Glutamatergic neuron (in vitro differentiated cells): Measurements from ENCODE around the gene TM9SF3. TPM values are rescaled to one million over a fixed set of nuclear protein-coding genes. Genes with fewer than 3 reads are reported as not detected.

Experiments used
- DNase-seq: peaks from one replicate; pipeline ENCODE4 v3.0.0; 2022
- H3K27ac Mint-ChIP-seq: one replicate; pipeline ENCODE4 v1.8.0; 2020; ENCODE audit warnings: mild to moderate bottlenecking, mixed read lengths, inconsistent platforms; ENCODE audit not compliant: unreplicated experiment
- H3K27me3 Mint-ChIP-seq: one replicate; pipeline ENCODE4 v1.8.0; 2020; ENCODE audit warnings: mild to moderate bottlenecking, moderate library complexity, mixed read lengths, inconsistent platforms; ENCODE audit not compliant: unreplicated experiment
- H3K36me3 Mint-ChIP-seq: one replicate; pipeline ENCODE4 v1.8.0; 2020; ENCODE audit warnings: mild to moderate bottlenecking, mixed read lengths, inconsistent platforms; ENCODE audit not compliant: unreplicated experiment
- H3K4me1 Mint-ChIP-seq: one replicate; pipeline ENCODE4 v1.8.0; 2020; ENCODE audit warnings: mild to moderate bottlenecking, low read depth, mixed read lengths, inconsistent platforms; ENCODE audit not compliant: unreplicated experiment
- H3K4me3 Mint-ChIP-seq: one replicate; pipeline ENCODE4 v1.8.0; 2020; ENCODE audit warnings: mild to moderate bottlenecking, mixed read lengths, inconsistent platforms; ENCODE audit not compliant: unreplicated experiment
- H3K9me3 Mint-ChIP-seq: one replicate; pipeline ENCODE4 v1.8.0; 2020; ENCODE audit warnings: mild to moderate bottlenecking, moderate library complexity, mixed read lengths, inconsistent platforms; ENCODE audit not compliant: unreplicated experiment
- CTCF ChIP-seq: fragments of 200-600 bp; sonication (generic); IDR thresholded peaks from one replicate; pipeline ENCODE4 v1.5.0; 2021; ENCODE audit not compliant: partially characterized antibody, unreplicated experiment
- total RNA-seq: library from RNA; stranded (reverse); fragmentation: NEBNext Ultra II Directional; extraction: Animal tissue kit (Norgen Biotek cat#: 25700); gene quantifications from one replicate; pipeline ENCODE4 v1.2.1, GENCODE V29; 2021; ENCODE audit not compliant: unreplicated experiment

Gene TM9SF3
- total RNA-seq, 1 donor from 2014 or later: 99.1 TPM

- no peak overlapping the region for H3K27ac Mint-ChIP-seq
- no peak for DNase-seq
- no peak for TF ChIP-seq CTCF
- H3K9me3 Mint-ChIP-seq: peaks cover 2% of the 10 kb centered on the region
- no peaks in the 10 kb centered on the region for H3K36me3 Mint-ChIP-seq
- peaks cover 6% of the 10 kb centered on the region for H3K27me3 Mint-ChIP-seq
- peaks cover 9% of the 10 kb centered on the region for H3K4me1 Mint-ChIP-seq
- H3K4me3 Mint-ChIP-seq: no peak overlapping the region
These were observed 19.4 kb upstream of the TM9SF3 start for GRCh38 chr10:96606216-96606615.

GRCh38 chr10:96600337-96600736 lies 13.5 kb upstream of the TM9SF3 start:
- no peak for DNase-seq
- Mint-ChIP-seq H3K27ac (no peak overlapping the region), H3K27me3 (peaks cover 1% of the 10 kb centered on the region), H3K4me3 (no peak overlapping the region), H3K4me1 (peaks cover 3% of the 10 kb centered on the region), H3K9me3 (peaks cover 2% of the 10 kb centered on the region), H3K36me3 (peaks cover 4% of the 10 kb centered on the region)
- TF ChIP-seq CTCF: no peak

- Mint-ChIP-seq H3K4me1 (peaks cover 3% of the 10 kb centered on the region), H3K9me3 (peaks cover 2% of the 10 kb centered on the region), H3K36me3 (peaks cover 4% of the 10 kb centered on the region), H3K27me3 (peaks cover 2% of the 10 kb centered on the region), H3K27ac (no peak overlapping the region), H3K4me3 (no peak overlapping the region)
- no peak for TF ChIP-seq CTCF
- no peak for DNase-seq
These were observed 12.0 kb upstream of the TM9SF3 start for GRCh38 chr10:96598846-96599245.

- no peak overlapping the region for H3K27ac Mint-ChIP-seq
- H3K4me1 Mint-ChIP-seq: no peaks in the 10 kb centered on the region
- no peak for TF ChIP-seq CTCF
- H3K27me3 Mint-ChIP-seq: peaks cover 2% of the 10 kb centered on the region
- H3K36me3 Mint-ChIP-seq: peaks cover 4% of the 10 kb centered on the region
- no peak overlapping the region for H3K4me3 Mint-ChIP-seq
- H3K9me3 Mint-ChIP-seq: no peaks in the 10 kb centered on the region
- no peak for DNase-seq
These were observed 9.9 kb upstream of the TM9SF3 start for GRCh38 chr10:96596422-96597407.

- TF ChIP-seq CTCF: no peak
- peaks cover 4% of the 10 kb centered on the region for H3K36me3 Mint-ChIP-seq
These were observed 8.9 kb upstream of the TM9SF3 start for GRCh38 chr10:96595741-96596140.

More at GRCh38 chr10:96595741-96596140, 8.9 kb upstream of the TM9SF3 start:
- H3K9me3 Mint-ChIP-seq: no peaks in the 10 kb centered on the region
- no peaks in the 10 kb centered on the region for H3K4me1 Mint-ChIP-seq
- no peak for DNase-seq
- no peak overlapping the region for H3K27ac Mint-ChIP-seq
- no peak overlapping the region for H3K4me3 Mint-ChIP-seq
- peaks cover 4% of the 10 kb centered on the region for H3K27me3 Mint-ChIP-seq
